ENCODE measurements around the gene MUS81. TPM values are rescaled to one million over a fixed set of nuclear protein-coding genes. Genes with fewer than 3 reads are reported as not detected.
A peak's percentile ranks its signal among the peaks of the same experiment; 100 is the strongest.
"Not testable (repeated sequence)": the region's sequence is repeated elsewhere in the genome, so short reads cannot be mapped to it uniquely, and the experiment has no call there.

The MUS81 gene, protein sequence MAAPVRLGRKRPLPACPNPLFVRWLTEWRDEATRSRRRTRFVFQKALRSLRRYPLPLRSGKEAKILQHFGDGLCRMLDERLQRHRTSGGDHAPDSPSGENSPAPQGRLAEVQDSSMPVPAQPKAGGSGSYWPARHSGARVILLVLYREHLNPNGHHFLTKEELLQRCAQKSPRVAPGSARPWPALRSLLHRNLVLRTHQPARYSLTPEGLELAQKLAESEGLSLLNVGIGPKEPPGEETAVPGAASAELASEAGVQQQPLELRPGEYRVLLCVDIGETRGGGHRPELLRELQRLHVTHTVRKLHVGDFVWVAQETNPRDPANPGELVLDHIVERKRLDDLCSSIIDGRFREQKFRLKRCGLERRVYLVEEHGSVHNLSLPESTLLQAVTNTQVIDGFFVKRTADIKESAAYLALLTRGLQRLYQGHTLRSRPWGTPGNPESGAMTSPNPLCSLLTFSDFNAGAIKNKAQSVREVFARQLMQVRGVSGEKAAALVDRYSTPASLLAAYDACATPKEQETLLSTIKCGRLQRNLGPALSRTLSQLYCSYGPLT
- total RNA-seq: 37.8 TPM
- long read RNA-seq, transcript MUS81-201 (16 exons, 2,392 nt): major isoform, 43 of 85 reads
- long read RNA-seq, partial matches to known transcripts: 20 of 85 reads
- long read RNA-seq, other reads (novel, unspliced or antisense): 20 of 85 reads

DNA sequence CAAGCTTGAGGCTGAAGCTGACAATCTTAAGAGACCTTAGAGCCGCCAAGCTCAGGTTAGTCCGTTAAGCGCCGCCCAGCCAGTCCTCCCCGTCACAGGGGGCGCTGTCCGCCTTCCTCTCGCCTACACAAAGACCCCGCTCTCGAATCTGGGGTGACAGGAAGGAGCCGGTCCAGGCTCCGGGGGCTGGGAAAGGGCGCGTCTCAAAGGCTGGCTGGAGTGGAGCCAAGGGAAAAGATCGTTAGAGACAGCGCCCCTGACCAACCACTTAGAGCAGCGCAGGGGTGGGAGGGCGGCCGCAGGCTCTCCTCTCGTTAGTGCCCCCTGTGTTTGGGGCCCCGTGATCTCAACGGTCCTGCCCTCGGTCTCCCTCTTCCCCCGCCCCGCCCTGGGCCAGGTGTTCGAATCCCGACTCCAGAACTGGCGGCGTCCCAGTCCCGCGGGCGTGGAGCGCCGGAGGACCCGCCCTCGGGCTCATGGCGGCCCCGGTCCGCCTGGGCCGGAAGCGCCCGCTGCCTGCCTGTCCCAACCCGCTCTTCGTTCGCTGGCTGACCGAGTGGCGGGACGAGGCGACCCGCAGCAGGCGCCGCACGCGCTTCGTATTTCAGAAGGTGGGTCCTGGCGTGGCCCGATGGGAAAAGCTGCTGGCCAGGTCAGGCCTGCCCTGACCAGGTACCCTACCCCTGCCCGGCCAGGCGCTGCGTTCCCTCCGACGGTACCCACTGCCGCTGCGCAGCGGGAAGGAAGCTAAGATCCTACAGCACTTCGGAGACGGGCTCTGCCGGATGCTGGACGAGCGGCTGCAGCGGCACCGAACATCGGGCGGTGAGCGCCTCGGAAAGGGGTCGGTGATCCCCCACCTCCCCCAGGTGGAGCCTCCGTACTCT is at the start of gene MUS81:
MUS81 (plus strand) TSS at position 156 of the 887 bp plus-strand sequence; CDS start at position 477, 321 bp downstream.
- DNase-seq: peak; percentile 98
- ATAC-seq: peak; percentile 73
- intact Hi-C loops (cut with micrococcal nuclease): no loop called here

DNA sequence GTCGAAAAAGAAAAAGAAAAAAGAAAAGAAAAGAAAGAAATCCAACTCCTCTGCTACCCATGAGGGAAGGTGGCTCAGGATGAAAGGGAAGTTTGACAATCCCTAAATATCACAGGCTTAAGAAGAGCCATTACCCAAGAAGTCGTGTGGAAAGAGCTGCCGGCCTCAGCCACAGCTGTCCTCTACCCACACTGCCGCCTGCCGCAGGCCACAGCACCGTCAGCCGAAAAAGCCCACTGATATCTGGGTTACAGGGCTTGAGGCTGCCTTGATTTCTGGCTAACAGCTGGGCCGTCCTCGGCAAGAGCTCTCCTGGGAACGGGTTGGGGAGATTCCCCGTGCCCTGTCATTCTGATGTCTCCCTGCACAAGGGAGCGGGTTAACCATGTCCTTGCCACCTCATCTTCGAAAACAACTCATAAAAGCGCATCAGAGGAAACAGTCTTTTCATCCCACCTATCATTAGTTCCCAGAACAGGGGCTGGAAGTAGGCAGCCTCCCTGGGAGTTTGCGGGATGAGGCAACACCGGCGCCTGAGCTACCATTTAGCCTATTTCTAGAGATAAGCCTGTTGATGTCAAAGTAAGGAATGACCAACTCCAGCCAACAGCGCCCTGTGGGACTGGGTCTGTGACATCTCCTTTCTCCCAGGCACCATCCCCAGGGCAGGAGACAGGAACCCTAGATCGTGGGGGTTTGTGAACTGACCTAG is 48.3 kb upstream of the MUS81 start:
- intact Hi-C loops (cut with micrococcal nuclease): no loop called here
- DNase-seq: no peak
- ATAC-seq: peak; percentile 30

DNA sequence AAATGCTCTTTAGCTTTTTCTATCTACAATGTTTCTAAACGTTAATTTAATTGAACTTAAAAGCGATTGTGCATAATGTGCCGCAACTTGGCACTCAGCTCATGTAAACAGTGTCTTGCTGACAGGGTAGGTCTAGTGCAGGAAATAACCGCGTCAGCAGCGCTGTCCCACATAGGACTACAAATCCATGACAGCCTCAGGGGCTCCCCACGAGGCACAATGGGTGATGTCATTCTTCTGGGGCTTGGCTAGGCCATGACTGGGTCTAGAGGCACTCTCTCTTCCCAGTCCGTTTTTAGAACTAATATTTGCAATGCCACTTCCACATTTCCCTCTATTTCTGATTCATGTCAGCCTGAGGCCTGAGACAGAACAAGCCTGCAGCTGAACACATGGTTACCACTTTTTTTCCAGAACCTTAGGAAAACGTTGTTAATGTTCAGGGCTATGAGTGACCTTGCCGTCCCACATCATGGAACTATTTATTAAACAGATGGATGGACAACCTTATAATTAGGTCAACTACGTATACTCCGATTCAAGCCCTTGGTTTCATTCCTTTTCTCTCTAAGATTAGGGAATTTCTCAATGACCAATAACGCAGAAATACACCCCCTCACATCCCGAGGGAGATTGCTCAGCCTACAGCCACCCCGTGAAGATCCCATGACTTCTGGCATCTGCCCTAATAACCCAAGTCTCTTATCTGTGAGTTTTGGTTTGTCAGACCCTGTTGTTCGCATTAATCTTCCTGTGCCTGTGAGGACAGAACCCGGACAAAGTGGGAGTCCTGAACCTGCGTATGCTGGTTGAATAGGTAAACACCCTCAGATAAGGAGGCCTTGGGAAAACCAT is 45.9 kb upstream of the MUS81 start:
- no peak for ATAC-seq
- intact Hi-C loops (cut with micrococcal nuclease): no loop called here
- DNase-seq: no peak

- ATAC-seq (no peak), DNase-seq (no peak)
- intact Hi-C loops (cut with micrococcal nuclease): no loop called here
Measured at GRCh38 chr11:65814986-65815565, 45.2 kb upstream of the MUS81 start.

- ATAC-seq (no peak), DNase-seq (no peak)
- intact Hi-C loops (cut with micrococcal nuclease): no loop called here
Measured at GRCh38 chr11:65816696-65817095, 43.5 kb upstream of the MUS81 start.

DNA sequence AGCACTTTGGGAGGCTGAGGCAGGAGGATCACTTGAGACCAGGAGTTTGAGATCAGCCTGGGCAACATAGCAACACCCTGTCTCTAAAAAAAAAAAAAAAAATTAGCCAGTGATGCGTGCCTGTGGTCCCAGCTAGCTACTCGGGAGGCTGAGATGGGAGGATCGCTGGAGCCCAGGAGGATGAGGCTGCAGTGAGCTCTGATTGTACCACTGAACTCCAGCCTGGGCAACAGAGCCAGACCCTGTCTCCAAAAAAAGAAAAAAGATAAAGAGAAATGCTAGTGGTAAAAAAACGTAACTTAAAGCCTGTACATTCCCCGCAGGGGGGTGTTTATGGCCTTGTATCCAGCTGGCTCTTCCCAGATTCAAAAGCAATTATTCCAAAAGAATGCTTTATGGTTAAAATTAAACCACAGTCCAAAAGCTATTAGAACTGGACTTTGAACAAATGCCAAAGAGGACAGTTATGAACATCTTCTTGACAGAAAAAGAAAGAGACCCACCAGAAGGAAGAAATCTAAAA is 42.9 kb upstream of the MUS81 start:
- DNase-seq: no peak
- intact Hi-C loops (cut with micrococcal nuclease): no loop called here
- ATAC-seq: no peak

- intact Hi-C loops (cut with micrococcal nuclease): no loop called here
- ATAC-seq: peak; percentile 99
- DNase-seq: peak; percentile 98
Measured at GRCh38 chr11:65817835-65818680, 42.2 kb upstream of the MUS81 start.

GRCh38 chr11:65821107-65821506 is 39.1 kb upstream of the MUS81 start:
- intact Hi-C loops (cut with micrococcal nuclease): loop anchor here (10.0 kb wide), 1 partner anchor 116 kb away; no protein-coding TSS in a partner anchor

DNA sequence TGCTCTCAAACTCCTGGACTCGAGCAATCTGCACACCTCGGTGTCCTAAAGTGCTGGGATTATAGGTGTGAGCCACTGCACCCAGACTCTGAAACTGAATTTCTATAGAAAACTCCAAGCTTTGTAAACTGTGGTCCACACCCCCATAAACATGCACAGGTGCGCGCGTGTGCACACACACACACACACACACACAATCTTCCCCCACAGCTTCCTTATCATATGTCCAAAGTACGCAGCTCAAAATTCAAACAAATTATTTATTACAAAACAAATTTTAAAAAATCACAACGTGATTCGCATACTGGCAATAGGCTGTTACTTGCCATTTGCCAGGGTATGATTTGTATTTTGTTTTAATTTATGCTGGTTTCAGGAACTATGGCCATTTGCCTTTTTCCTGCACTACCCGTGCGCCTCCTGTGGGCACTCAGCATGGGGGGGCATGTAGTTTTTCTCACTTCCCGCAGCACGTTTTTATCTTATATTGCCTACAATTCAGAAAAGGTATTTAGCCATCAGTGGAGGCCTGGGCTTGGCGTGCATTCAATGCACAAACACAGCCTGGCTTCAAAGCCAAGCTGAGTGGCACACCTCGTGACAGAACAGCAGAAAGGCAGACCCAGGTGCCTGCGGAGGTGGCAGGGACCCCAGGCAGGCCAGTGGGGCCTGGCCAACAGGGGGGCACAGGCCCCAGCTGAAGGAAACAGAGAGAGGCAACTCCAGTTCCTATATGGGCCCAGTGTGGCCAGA is 37.3 kb upstream of the MUS81 start:
- intact Hi-C loops (cut with micrococcal nuclease): loop anchor here (10.0 kb wide), 1 partner anchor 118 kb away; no protein-coding TSS in a partner anchor
- ATAC-seq (no peak), DNase-seq (no peak)

More at GRCh38 chr11:65821107-65821506, 39.1 kb upstream of the MUS81 start:
- ATAC-seq (no peak), DNase-seq (no peak)

GRCh38 chr11:65826984-65827735 is 33.1 kb upstream of the MUS81 start:
- intact Hi-C loops (cut with micrococcal nuclease): loop anchor here (10.0 kb wide), 1 partner anchor 122 kb away; no protein-coding TSS in a partner anchor
- ATAC-seq (no peak), DNase-seq (no peak)

- DNase-seq (no peak), ATAC-seq (no peak)
- intact Hi-C loops (cut with micrococcal nuclease): loop anchor here (10.0 kb wide), 1 partner anchor 125 kb away; no protein-coding TSS in a partner anchor
Measured at GRCh38 chr11:65829459-65829858, 30.8 kb upstream of the MUS81 start.

GRCh38 chr11:65832231-65832630 is 28.0 kb upstream of the MUS81 start:
- ATAC-seq; intact Hi-C loops (cut with micrococcal nuclease); DNase-seq: not testable (repeated sequence)

- intact Hi-C loops (cut with micrococcal nuclease): no loop called here
- ATAC-seq: peak; percentile 100
- peak; percentile 97 for DNase-seq
Measured at GRCh38 chr11:65833297-65834030, 26.8 kb upstream of the MUS81 start, which contains the start of gene SNX32. Gene SNX32 (plus strand): TSS chr11:65833963. CDS start chr11:65834066, 103 bp downstream.

- DNase-seq: no peak
- intact Hi-C loops (cut with micrococcal nuclease): no loop called here
- no peak for ATAC-seq
Measured at GRCh38 chr11:65834202-65834601, 26.0 kb upstream of the MUS81 start.
